Measurements from ENCODE around the gene C3orf62.

The C3orf62 gene

DNA sequence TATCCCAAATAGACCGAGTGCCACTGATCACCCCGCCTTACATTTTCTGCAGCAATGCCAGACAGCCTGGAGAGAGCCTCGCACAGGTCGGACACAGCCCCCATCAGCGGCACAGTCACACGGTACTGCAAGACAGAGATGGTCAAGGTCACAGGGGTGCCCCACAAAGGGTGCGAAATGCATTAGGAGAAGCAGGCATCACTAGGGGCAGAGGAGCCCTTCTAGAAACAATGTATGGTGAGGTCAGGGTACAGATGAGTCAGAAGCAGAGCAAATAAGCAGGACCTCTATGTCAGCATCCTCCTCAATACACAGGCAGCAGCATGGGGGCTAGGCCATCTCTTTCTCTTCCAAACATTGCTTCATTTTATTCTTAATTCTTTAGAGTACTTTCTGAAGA, 21.5 kb upstream of the C3orf62 start:
- Histone ChIP-seq H3K9me3 (ENCODE audit: severe bottlenecking) (no peaks in the 10 kb centered on the region), H3K27me3 (ENCODE audit: insufficient read depth, poor library complexity, severe bottlenecking) (no peaks in the 10 kb centered on the region), H3K27ac (ENCODE audit: poor library complexity, severe bottlenecking) (no peak overlapping the region), H3K4me1 (ENCODE audit: insufficient read depth, poor library complexity, severe bottlenecking) (peaks cover 6% of the 10 kb centered on the region), H3K4me3 (ENCODE audit: severe bottlenecking) (no peak overlapping the region), H3K36me3 (ENCODE audit: low read depth) (peaks cover 93% of the 10 kb centered on the region)
- no peak for DNase-seq (ENCODE audit: low spot score)
- no peak for ATAC-seq (ENCODE audit: low read depth)
- TF ChIP-seq, protein P1, sequence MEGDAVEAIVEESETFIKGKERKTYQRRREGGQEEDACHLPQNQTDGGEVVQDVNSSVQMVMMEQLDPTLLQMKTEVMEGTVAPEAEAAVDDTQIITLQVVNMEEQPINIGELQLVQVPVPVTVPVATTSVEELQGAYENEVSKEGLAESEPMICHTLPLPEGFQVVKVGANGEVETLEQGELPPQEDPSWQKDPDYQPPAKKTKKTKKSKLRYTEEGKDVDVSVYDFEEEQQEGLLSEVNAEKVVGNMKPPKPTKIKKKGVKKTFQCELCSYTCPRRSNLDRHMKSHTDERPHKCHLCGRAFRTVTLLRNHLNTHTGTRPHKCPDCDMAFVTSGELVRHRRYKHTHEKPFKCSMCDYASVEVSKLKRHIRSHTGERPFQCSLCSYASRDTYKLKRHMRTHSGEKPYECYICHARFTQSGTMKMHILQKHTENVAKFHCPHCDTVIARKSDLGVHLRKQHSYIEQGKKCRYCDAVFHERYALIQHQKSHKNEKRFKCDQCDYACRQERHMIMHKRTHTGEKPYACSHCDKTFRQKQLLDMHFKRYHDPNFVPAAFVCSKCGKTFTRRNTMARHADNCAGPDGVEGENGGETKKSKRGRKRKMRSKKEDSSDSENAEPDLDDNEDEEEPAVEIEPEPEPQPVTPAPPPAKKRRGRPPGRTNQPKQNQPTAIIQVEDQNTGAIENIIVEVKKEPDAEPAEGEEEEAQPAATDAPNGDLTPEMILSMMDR (IDR thresholded peaks at IDR 0.05; ENCODE audit: poor library complexity, severe bottlenecking), result no peak

DNA sequence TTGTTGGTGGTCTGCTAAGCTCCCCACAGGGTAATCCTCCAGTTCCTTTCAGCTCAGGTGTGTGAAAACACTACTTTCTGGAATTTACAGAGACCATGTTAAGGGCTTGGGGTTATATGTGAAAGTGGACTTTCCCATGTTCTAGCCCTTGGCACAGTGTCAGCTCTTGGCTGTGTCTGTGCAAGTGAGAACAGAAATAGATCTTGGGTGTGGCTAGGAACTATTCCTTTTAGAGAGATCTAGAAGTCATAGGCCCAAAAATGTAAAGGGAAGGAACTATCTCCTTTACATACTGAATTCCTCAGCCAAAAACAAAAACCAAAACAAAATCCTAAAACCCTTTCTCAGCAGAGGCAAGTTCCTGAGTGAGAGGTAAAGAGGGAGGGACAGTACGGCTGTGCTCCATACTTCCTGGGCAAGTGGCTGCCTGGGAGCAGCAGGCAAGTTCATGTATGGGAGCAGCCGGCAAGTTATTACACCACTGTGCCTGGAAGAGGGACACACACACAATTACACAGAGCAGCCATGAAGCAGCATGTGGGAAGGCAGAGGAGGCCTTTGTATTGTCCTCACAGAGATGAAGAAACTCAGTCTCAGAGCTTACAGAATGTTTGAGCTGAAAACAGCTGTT, 19.9 kb upstream of the C3orf62 start:
- TF ChIP-seq, protein P1 (IDR thresholded peaks at IDR 0.05; ENCODE audit: poor library complexity, severe bottlenecking), result no peak
- Histone ChIP-seq H3K27ac (ENCODE audit: poor library complexity, severe bottlenecking) (peak overlapping the region; percentile 39), H3K27me3 (ENCODE audit: insufficient read depth, poor library complexity, severe bottlenecking) (no peaks in the 10 kb centered on the region), H3K4me1 (ENCODE audit: insufficient read depth, poor library complexity, severe bottlenecking) (peaks cover 6% of the 10 kb centered on the region), H3K9me3 (ENCODE audit: severe bottlenecking) (no peaks in the 10 kb centered on the region), H3K36me3 (ENCODE audit: low read depth) (peaks cover 96% of the 10 kb centered on the region), H3K4me3 (ENCODE audit: severe bottlenecking) (no peak overlapping the region)
- DNase-seq (ENCODE audit: low spot score) (no peak), ATAC-seq (ENCODE audit: low read depth) (peak; percentile 40; the same call in 1 of the 3 replicates)

DNA sequence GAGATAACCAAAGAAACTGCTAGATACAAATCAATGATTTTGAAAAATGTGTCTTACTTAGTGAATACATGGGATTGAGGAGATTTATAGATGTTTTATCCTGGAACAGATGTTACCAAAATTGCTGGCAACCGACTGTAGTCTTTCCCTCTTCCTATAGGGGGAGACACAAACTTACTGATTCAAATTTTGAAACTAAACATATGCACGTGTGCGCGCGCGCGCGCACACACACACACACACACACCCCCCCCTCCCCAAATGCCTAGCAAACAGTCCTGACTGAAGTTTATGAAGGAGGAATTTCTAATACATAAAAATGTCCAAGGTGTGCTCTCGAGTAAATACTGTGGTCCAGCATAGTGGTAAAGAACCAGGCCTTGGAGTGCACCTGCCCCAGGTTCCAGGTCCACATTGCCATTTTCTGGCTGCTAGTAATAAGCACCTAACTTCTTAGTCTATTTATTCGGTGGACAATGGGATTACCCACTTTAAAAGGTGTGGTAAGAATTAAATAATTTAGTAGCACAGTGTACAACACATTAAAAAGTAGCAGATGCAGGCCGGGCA, 18.5 kb upstream of the C3orf62 start:
- Histone ChIP-seq H3K36me3 (ENCODE audit: low read depth) (peaks cover 92% of the 10 kb centered on the region), H3K9me3 (ENCODE audit: severe bottlenecking) (no peaks in the 10 kb centered on the region), H3K4me3 (ENCODE audit: severe bottlenecking) (no peak overlapping the region), H3K27ac (ENCODE audit: poor library complexity, severe bottlenecking) (no peak overlapping the region), H3K27me3 (ENCODE audit: insufficient read depth, poor library complexity, severe bottlenecking) (no peaks in the 10 kb centered on the region), H3K4me1 (ENCODE audit: insufficient read depth, poor library complexity, severe bottlenecking) (peaks cover 6% of the 10 kb centered on the region)
- TF ChIP-seq, protein P1 (IDR thresholded peaks at IDR 0.05; ENCODE audit: poor library complexity, severe bottlenecking), result peak; percentile 72
- no peak for ATAC-seq (ENCODE audit: low read depth)
- DNase-seq (ENCODE audit: low spot score), result no peak

DNA sequence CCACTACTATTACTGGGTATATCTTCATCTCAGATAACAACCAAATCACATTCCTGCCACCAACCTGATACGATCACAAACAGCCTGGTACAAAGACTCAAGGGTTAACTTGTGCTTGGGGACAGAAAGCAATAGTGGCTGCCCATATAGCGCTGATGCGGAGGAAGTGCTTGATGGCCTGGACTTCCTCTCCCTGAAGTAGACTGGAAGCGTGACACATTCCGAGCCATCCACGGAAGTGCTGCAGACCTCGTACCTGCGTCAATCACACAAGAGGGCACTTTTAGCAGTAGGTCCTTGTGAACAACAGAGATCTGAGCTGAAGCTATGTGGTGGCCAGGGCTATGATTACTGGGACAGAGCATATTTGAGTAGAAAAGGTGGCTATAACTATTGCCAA, 17.3 kb upstream of the C3orf62 start:
- H3K27ac ChIP-seq (ENCODE audit: poor library complexity, severe bottlenecking), result no peak overlapping the region
- peaks cover 92% of the 10 kb centered on the region for H3K36me3 ChIP-seq (ENCODE audit: low read depth)
- H3K27me3 ChIP-seq (ENCODE audit: insufficient read depth, poor library complexity, severe bottlenecking), result no peaks in the 10 kb centered on the region
- H3K4me3 ChIP-seq (ENCODE audit: severe bottlenecking), result no peak overlapping the region
- H3K4me1 ChIP-seq (ENCODE audit: insufficient read depth, poor library complexity, severe bottlenecking), result peaks cover 6% of the 10 kb centered on the region
- no peak for DNase-seq (ENCODE audit: low spot score)
- no peak for ATAC-seq (ENCODE audit: low read depth)
- no peaks in the 10 kb centered on the region for H3K9me3 ChIP-seq (ENCODE audit: severe bottlenecking)
- TF ChIP-seq, protein P1 (IDR thresholded peaks at IDR 0.05; ENCODE audit: poor library complexity, severe bottlenecking), result no peak

DNA sequence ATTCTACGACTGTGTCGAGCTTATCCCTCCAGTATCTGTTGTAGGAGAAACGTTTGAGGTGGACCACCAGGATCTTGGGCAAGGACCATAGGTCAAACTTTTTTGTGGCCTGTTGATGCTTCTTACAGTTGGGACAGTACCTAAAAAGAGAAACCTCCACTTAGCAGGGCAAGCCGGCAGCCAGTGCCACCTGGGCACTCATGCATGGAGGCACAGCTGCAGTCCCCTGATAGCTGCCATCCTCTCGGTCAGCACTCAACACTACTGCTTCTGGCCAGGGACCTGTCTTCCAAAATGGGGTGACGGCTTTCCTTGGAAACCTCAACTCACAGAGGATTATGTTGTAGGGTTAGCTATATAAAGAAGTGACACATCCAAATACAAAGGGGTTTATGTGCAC, 7.0 kb upstream of the C3orf62 start:
- H3K27me3 ChIP-seq (ENCODE audit: insufficient read depth, poor library complexity, severe bottlenecking), result no peaks in the 10 kb centered on the region
- H3K4me3 ChIP-seq (ENCODE audit: severe bottlenecking), result no peak overlapping the region
- TF ChIP-seq, protein P1 (IDR thresholded peaks at IDR 0.05; ENCODE audit: poor library complexity, severe bottlenecking), result no peak
- ATAC-seq (ENCODE audit: low read depth) (no peak), DNase-seq (ENCODE audit: low spot score) (no peak)
- H3K4me1 ChIP-seq (ENCODE audit: insufficient read depth, poor library complexity, severe bottlenecking), result no peaks in the 10 kb centered on the region
- peaks cover 83% of the 10 kb centered on the region for H3K36me3 ChIP-seq (ENCODE audit: low read depth)
- no peaks in the 10 kb centered on the region for H3K9me3 ChIP-seq (ENCODE audit: severe bottlenecking)
- no peak overlapping the region for H3K27ac ChIP-seq (ENCODE audit: poor library complexity, severe bottlenecking)

All from RWPE2 (cell line).